ENCODE results near the gene AKT3.

The AKT3 gene

GRCh38 chr1:243501002-243501401 is 349.0 kb downstream of the AKT3 start:
- DNase-seq, result no peak

- DNase-seq, result no peak
Observed at GRCh38 chr1:243500512-243500911, 349.5 kb downstream of the AKT3 start.

GRCh38 chr1:243499711-243500110 is 350.3 kb downstream of the AKT3 start:
- DNase-seq, result no peak

- no peak for DNase-seq
Observed at GRCh38 chr1:243499248-243499647, 350.8 kb downstream of the AKT3 start.

GRCh38 chr1:243497939-243498681 is 351.9 kb downstream of the AKT3 start:
- DNase-seq, result no peak

- no peak for DNase-seq
Observed at GRCh38 chr1:243496806-243497205, 353.2 kb downstream of the AKT3 start.

GRCh38 chr1:243496187-243496646 is 353.8 kb downstream of the AKT3 start:
- DNase-seq, result no peak

GRCh38 chr1:243495442-243496186 is 354.4 kb downstream of the AKT3 start:
- no peak for DNase-seq

- DNase-seq, result no peak
Observed at GRCh38 chr1:243494741-243495431, 355.2 kb downstream of the AKT3 start.

GRCh38 chr1:243493156-243494129 is 356.6 kb downstream of the AKT3 start:
- no peak for DNase-seq

GRCh38 chr1:243490748-243491686 is 359.0 kb downstream of the AKT3 start:
- no peak for DNase-seq

- DNase-seq, result no peak
Observed at GRCh38 chr1:243489681-243490546, 360.1 kb downstream of the AKT3 start.

- no peak for DNase-seq
Observed at GRCh38 chr1:243489158-243489527, 360.9 kb downstream of the AKT3 start.

- DNase-seq, result no peak
Observed at GRCh38 chr1:243488459-243489157, 361.4 kb downstream of the AKT3 start.

- DNase-seq, result no peak
Observed at GRCh38 chr1:243487649-243488227, 362.3 kb downstream of the AKT3 start.

- no peak for DNase-seq
Observed at GRCh38 chr1:243487036-243487648, 362.9 kb downstream of the AKT3 start.

GRCh38 chr1:243483952-243484351 is 366.1 kb downstream of the AKT3 start:
- DNase-seq, result no peak

- DNase-seq, result no peak
Observed at GRCh38 chr1:243483071-243483771, 366.8 kb downstream of the AKT3 start.

Data from SHP77 treated with DMSO at 0.1 percent for 48 hours (cell line).